ENCODE measurements around the gene TBC1D10B. TPM values are rescaled to one million over a fixed set of nuclear protein-coding genes. Genes with fewer than 3 reads are reported as not detected.
"Not testable (repeated sequence)": the region's sequence is repeated elsewhere in the genome, so short reads cannot be mapped to it uniquely, and the experiment has no call there.

Gene TBC1D10B
- total RNA-seq, 4 donors from 2014 or later, result 26.6 to 38.1 (median 33.5) TPM

GRCh38 chr16:30350134-30350871, 20.0 kb downstream of the TBC1D10B start:
- Histone ChIP-seq H3K27ac (peak overlapping the region in 2 of 3 donors; percentile 7 to 24), H3K36me3 (peaks cover 8 to 14% of the 10 kb centered on the region in 2 donors), H3K4me1 (peaks cover 38 to 46% of the 10 kb centered on the region in 2 donors), H3K4me3 (replicated peaks in 1 of 3) (no peak overlapping the region), H3K27me3 (no peaks in the 10 kb centered on the region), H3K9me3 (no peaks in the 10 kb centered on the region)
- intact Hi-C loops (cut with DNase I), result no loop called here
- no peak for DNase-seq
- TF ChIP-seq CTCF (IDR thresholded peaks at IDR 0.05) (no peak), POLR2A (IDR thresholded peaks at IDR 0.05) (no peak)
- 89 to 97% methylated on average over 3 of the region's 3 CpGs for WGBS, 2 donors

GRCh38 chr16:30349675-30350074, 20.6 kb downstream of the TBC1D10B start:
- H3K4me3 ChIP-seq (replicated peaks in 1 of 3), result no peak overlapping the region
- 45 to 50% methylated on average over 3 of the region's 3 CpGs for WGBS, 2 donors
- H3K9me3 ChIP-seq, result no peaks in the 10 kb centered on the region
- H3K27ac ChIP-seq, result peak overlapping the region; percentile 49 to 73 (median 59)
- H3K27me3 ChIP-seq, result no peaks in the 10 kb centered on the region
- intact Hi-C loops (cut with DNase I), result no loop called here
- peak in 1 of 2 donors; percentile 33 for DNase-seq
- TF ChIP-seq POLR2A (IDR thresholded peaks at IDR 0.05), result no peak
- TF ChIP-seq CTCF (IDR thresholded peaks at IDR 0.05), result no peak
- H3K36me3 ChIP-seq, result peaks cover 8 to 14% of the 10 kb centered on the region in 2 donors
- peaks cover 38 to 46% of the 10 kb centered on the region in 2 donors for H3K4me1 ChIP-seq

DNA sequence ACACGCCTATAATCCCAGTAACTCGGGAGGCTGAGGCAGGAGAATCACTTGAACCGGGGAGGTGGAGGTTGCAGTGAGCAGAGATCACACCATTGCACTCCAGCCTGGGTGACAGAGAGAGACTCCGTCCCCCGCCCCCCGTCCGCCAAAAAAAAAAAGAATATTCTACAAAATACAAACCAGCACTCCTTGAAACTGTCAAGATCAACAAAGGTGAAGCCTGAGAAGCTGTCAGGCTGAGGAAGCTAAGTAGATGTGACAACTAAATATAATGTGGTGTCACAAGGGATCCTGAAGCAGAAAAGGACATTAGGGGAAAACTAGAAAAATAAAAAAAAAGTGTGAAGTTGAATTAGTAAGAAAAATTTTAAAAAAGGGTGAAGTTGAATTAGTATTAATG, 21.4 kb downstream of the TBC1D10B start:
- H3K4me1 ChIP-seq, result peaks cover 32 to 41% of the 10 kb centered on the region in 2 donors
- no peaks in the 10 kb centered on the region for H3K27me3 ChIP-seq
- intact Hi-C loops (cut with DNase I), result no loop called here
- 71 to 77% methylated on average over 7 of the region's 7 CpGs for WGBS, 2 donors
- H3K27ac ChIP-seq, result peak overlapping the region; percentile 49 to 73 (median 59)
- no peak overlapping the region for H3K4me3 ChIP-seq (replicated peaks in 1 of 3)
- DNase-seq, result no peak
- no peak for TF ChIP-seq CTCF (IDR thresholded peaks at IDR 0.05)
- no peak for TF ChIP-seq POLR2A (IDR thresholded peaks at IDR 0.05)
- no peaks in the 10 kb centered on the region for H3K9me3 ChIP-seq
- H3K36me3 ChIP-seq, result peaks cover 8 to 14% of the 10 kb centered on the region in 2 donors

GRCh38 chr16:30348113-30348512, 22.2 kb downstream of the TBC1D10B start:
- Histone ChIP-seq H3K9me3 (no peaks in the 10 kb centered on the region), H3K4me3 (replicated peaks in 1 of 3) (no peak overlapping the region), H3K36me3 (peaks cover 2 to 5% of the 10 kb centered on the region in 2 donors), H3K4me1 (peaks cover 24 to 32% of the 10 kb centered on the region in 2 donors), H3K27ac (no peak overlapping the region), H3K27me3 (no peaks in the 10 kb centered on the region)
- TF ChIP-seq CTCF (IDR thresholded peaks at IDR 0.05), result no peak
- no peak for TF ChIP-seq POLR2A (IDR thresholded peaks at IDR 0.05)
- no peak for DNase-seq
- intact Hi-C loops (cut with DNase I), result no loop called here
- 95 to 97% methylated on average over 8 of the region's 8 CpGs for WGBS, 2 donors

DNA sequence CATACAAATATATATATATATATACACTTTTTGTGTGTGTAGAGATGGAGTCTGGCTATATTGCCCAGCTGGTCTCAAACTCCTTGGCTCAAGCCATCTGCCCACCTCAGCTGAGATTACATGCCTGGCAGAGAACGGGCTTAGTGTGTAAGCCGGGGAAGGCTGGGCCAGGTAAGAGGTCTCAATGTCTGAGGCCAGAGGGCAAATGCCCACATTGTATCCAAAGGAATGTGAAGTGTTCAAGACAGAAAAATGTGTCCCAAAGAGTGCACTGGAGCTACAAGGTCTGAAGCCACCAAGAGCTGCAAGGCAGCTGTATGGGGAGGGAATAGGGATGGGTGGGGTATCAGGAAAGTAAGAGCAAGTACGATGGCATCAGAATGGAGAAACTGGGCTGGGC, 24.0 kb downstream of the TBC1D10B start:
- no peak overlapping the region for H3K4me3 ChIP-seq (replicated peaks in 1 of 3)
- no peak for DNase-seq
- H3K27me3 ChIP-seq, result no peaks in the 10 kb centered on the region
- WGBS, 2 donors, result 85 to 92% methylated on average over 3 of the region's 3 CpGs
- H3K36me3 ChIP-seq, result no peaks in the 10 kb centered on the region
- H3K9me3 ChIP-seq, result no peaks in the 10 kb centered on the region
- peaks cover 9 to 14% of the 10 kb centered on the region in 2 donors for H3K4me1 ChIP-seq
- no peak for TF ChIP-seq CTCF (IDR thresholded peaks at IDR 0.05)
- no peak for TF ChIP-seq POLR2A (IDR thresholded peaks at IDR 0.05)
- intact Hi-C loops (cut with DNase I), result no loop called here
- H3K27ac ChIP-seq, result no peak overlapping the region

- H3K27me3 ChIP-seq; DNase-seq; H3K27ac ChIP-seq; H3K9me3 ChIP-seq; intact Hi-C loops (cut with DNase I); H3K36me3 ChIP-seq; H3K4me3 ChIP-seq (replicated peaks in 1 of 3); H3K4me1 ChIP-seq: not testable (repeated sequence)
- 84 to 89% methylated on average over 11 of the region's 11 CpGs for WGBS, 2 donors
Observed at GRCh38 chr16:30343491-30343820, 26.8 kb downstream of the TBC1D10B start.
